SJSA1 (cell line): Measurements from ENCODE around the gene NFIB. TPM values are rescaled to one million over a fixed set of nuclear protein-coding genes. Genes with fewer than 3 reads are reported as not detected.

Experiments used
- DNase-seq, 2 experiments: peaks; one replicate each; pipeline ENCODE4 v3.0.0-alpha.2; 2015 to 2020; ENCODE audit warnings: low spot score in 2 of 2, low read depth in 1 of 2
- H3K27ac ChIP-seq: fragments of 250-450 bp; sonication (Bioruptor Pico); 2 replicates; pipeline ENCODE4 v1.5.1; 2020; ENCODE audit warnings: mild to moderate bottlenecking, moderate library complexity
- H3K27me3 ChIP-seq: fragments of 250-450 bp; sonication (Bioruptor Pico); replicated peaks from 2 replicates; pipeline ENCODE4 v1.5.1; 2020; ENCODE audit warnings: mild to moderate bottlenecking, moderate library complexity
- H3K36me3 ChIP-seq: fragments of 250-450 bp; sonication (Bioruptor Pico); 2 replicates; pipeline ENCODE4 v1.5.1; 2020; ENCODE audit warnings: mild to moderate bottlenecking
- H3K4me1 ChIP-seq: fragments of 250-450 bp; sonication (Bioruptor Pico); replicated peaks from 2 replicates; pipeline ENCODE4 v1.6.1; 2021; ENCODE audit warnings: mild to moderate bottlenecking
- H3K4me3 ChIP-seq: fragments of 250-450 bp; sonication (Bioruptor Pico); 2 replicates; pipeline ENCODE4 v1.5.1; 2020; ENCODE audit warnings: mild to moderate bottlenecking
- H3K9me3 ChIP-seq: fragments of 250-450 bp; sonication (Bioruptor Pico); replicated peaks from 2 replicates; pipeline ENCODE4 v1.5.1; 2020; ENCODE audit warnings: mild to moderate bottlenecking
- total RNA-seq: library from RNA; depleted of rRNA; stranded (reverse); fragments of >200 nt; shearing (Covaris generic); gene quantifications from 2 replicates; pipeline ENCODE4 v1.2.3, GENCODE V29; 2014

Gene NFIB
- total RNA-seq, 1 experiment from 2014 or later, result 7.6 TPM

GRCh38 chr9:14349146-14349446 lies 35.2 kb upstream of the NFIB start:
- no peak for DNase-seq
- Histone ChIP-seq H3K4me1 (peaks cover 6% of the 10 kb centered on the region), H3K27me3 (no peaks in the 10 kb centered on the region), H3K36me3 (no peaks in the 10 kb centered on the region), H3K27ac (no peak overlapping the region), H3K9me3 (no peaks in the 10 kb centered on the region), H3K4me3 (no peak overlapping the region)

GRCh38 chr9:14348373-14349145 lies 34.6 kb upstream of the NFIB start:
- H3K4me3 ChIP-seq, result no peak overlapping the region
- DNase-seq, result no peak

GRCh38 chr9:14348123-14348372 lies 34.1 kb upstream of the NFIB start:
- Histone ChIP-seq H3K27ac (no peak overlapping the region), H3K4me3 (no peak overlapping the region), H3K9me3 (no peaks in the 10 kb centered on the region), H3K36me3 (no peaks in the 10 kb centered on the region), H3K4me1 (peaks cover 5% of the 10 kb centered on the region; the same call in 1 of the 2 replicates), H3K27me3 (no peaks in the 10 kb centered on the region)
- no peak for DNase-seq

More at GRCh38 chr9:14348373-14349145, 34.6 kb upstream of the NFIB start:
- no peaks in the 10 kb centered on the region for H3K27me3 ChIP-seq
- H3K27ac ChIP-seq, result no peak overlapping the region
- H3K36me3 ChIP-seq, result no peaks in the 10 kb centered on the region
- H3K4me1 ChIP-seq, result peaks cover 8% of the 10 kb centered on the region
- H3K9me3 ChIP-seq, result no peaks in the 10 kb centered on the region

- H3K27ac ChIP-seq, result no peak overlapping the region
- H3K4me3 ChIP-seq, result no peak overlapping the region
- H3K4me1 ChIP-seq, result peaks cover 5% of the 10 kb centered on the region; the same call in 1 of the 2 replicates
- H3K36me3 ChIP-seq, result no peaks in the 10 kb centered on the region
- H3K27me3 ChIP-seq, result no peaks in the 10 kb centered on the region
- no peak for DNase-seq
- H3K9me3 ChIP-seq, result no peaks in the 10 kb centered on the region
Observed at GRCh38 chr9:14347406-14348122, 33.6 kb upstream of the NFIB start.

GRCh38 chr9:14346811-14347405 lies 33.0 kb upstream of the NFIB start:
- no peak for DNase-seq
- H3K36me3 ChIP-seq, result no peaks in the 10 kb centered on the region
- H3K4me3 ChIP-seq, result no peak overlapping the region
- no peaks in the 10 kb centered on the region for H3K27me3 ChIP-seq
- H3K9me3 ChIP-seq, result no peaks in the 10 kb centered on the region
- H3K27ac ChIP-seq, result no peak overlapping the region
- H3K4me1 ChIP-seq, result peaks cover 5% of the 10 kb centered on the region; the same call in 1 of the 2 replicates

GRCh38 chr9:14346231-14346791 lies 32.4 kb upstream of the NFIB start:
- Histone ChIP-seq H3K9me3 (no peaks in the 10 kb centered on the region), H3K4me1 (peaks cover 5% of the 10 kb centered on the region; the same call in 1 of the 2 replicates), H3K27ac (no peak overlapping the region), H3K27me3 (no peaks in the 10 kb centered on the region), H3K4me3 (no peak overlapping the region), H3K36me3 (no peaks in the 10 kb centered on the region)
- DNase-seq, result no peak

- no peaks in the 10 kb centered on the region for H3K36me3 ChIP-seq
- no peak for DNase-seq
- H3K27me3 ChIP-seq, result no peaks in the 10 kb centered on the region
- peaks cover 5% of the 10 kb centered on the region; the same call in 1 of the 2 replicates for H3K4me1 ChIP-seq
- H3K4me3 ChIP-seq, result no peak overlapping the region
- H3K27ac ChIP-seq, result no peak overlapping the region
- H3K9me3 ChIP-seq, result no peaks in the 10 kb centered on the region
Observed at GRCh38 chr9:14345354-14346230, 31.7 kb upstream of the NFIB start.

- Histone ChIP-seq H3K27ac (no peak overlapping the region), H3K9me3 (no peaks in the 10 kb centered on the region), H3K4me3 (no peak overlapping the region), H3K4me1 (peaks cover 5% of the 10 kb centered on the region; the same call in 1 of the 2 replicates), H3K36me3 (no peaks in the 10 kb centered on the region), H3K27me3 (no peaks in the 10 kb centered on the region)
- no peak for DNase-seq
Observed at GRCh38 chr9:14344941-14345353, 31.0 kb upstream of the NFIB start.

GRCh38 chr9:14344053-14344524 lies 30.1 kb upstream of the NFIB start:
- no peak overlapping the region for H3K4me3 ChIP-seq
- no peak overlapping the region for H3K27ac ChIP-seq

GRCh38 chr9:14343261-14344031 lies 29.5 kb upstream of the NFIB start:
- Histone ChIP-seq H3K4me3 (no peak overlapping the region), H3K27ac (no peak overlapping the region), H3K36me3 (no peaks in the 10 kb centered on the region), H3K4me1 (peaks cover 5% of the 10 kb centered on the region; the same call in 1 of the 2 replicates), H3K9me3 (no peaks in the 10 kb centered on the region), H3K27me3 (no peaks in the 10 kb centered on the region)
- DNase-seq, result no peak

More at GRCh38 chr9:14344053-14344524, 30.1 kb upstream of the NFIB start:
- no peak for DNase-seq
- H3K4me1 ChIP-seq, result peaks cover 5% of the 10 kb centered on the region; the same call in 1 of the 2 replicates
- no peaks in the 10 kb centered on the region for H3K36me3 ChIP-seq
- H3K9me3 ChIP-seq, result no peaks in the 10 kb centered on the region
- H3K27me3 ChIP-seq, result no peaks in the 10 kb centered on the region

- no peak overlapping the region for H3K27ac ChIP-seq
- no peak overlapping the region for H3K4me3 ChIP-seq
- H3K9me3 ChIP-seq, result no peaks in the 10 kb centered on the region
- no peak for DNase-seq
- no peaks in the 10 kb centered on the region for H3K27me3 ChIP-seq
- no peaks in the 10 kb centered on the region for H3K36me3 ChIP-seq
- peaks cover 5% of the 10 kb centered on the region; the same call in 1 of the 2 replicates for H3K4me1 ChIP-seq
Observed at GRCh38 chr9:14342736-14343135, 28.8 kb upstream of the NFIB start.

- Histone ChIP-seq H3K4me1 (peaks cover 5% of the 10 kb centered on the region; the same call in 1 of the 2 replicates), H3K9me3 (no peaks in the 10 kb centered on the region), H3K4me3 (no peak overlapping the region), H3K36me3 (no peaks in the 10 kb centered on the region), H3K27ac (no peak overlapping the region), H3K27me3 (no peaks in the 10 kb centered on the region)
- no peak for DNase-seq
Observed at GRCh38 chr9:14341437-14342122, 27.6 kb upstream of the NFIB start.
